Fibroblast of skin of scalp (primary cell): Measurements from ENCODE around the gene DRG2.

Source experiments
- DNase-seq: peaks from one replicate; pipeline ENCODE4 v3.0.0-alpha.2; 2013

DRG2 gene

DNA sequence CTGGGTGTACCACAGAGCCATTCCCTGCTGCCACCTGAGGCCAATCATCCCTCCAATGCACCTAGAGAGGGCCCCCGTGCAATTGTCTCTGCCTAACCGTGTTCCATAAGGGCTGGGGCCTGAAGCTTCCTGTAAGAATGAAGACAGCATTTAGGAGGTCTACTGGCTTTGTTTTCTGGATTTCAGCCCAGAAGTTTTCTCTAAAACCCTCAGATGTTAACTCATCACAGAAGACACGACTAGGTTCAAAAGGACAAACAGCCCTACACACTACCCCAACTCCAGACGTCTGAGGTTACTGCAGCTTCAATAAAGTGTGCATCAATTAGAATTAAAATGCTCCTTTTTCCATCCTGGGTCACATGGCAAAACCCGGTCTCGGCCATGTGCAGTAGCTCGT is 10.8 kb upstream of the DRG2 start:
- no peak for DNase-seq

DNA sequence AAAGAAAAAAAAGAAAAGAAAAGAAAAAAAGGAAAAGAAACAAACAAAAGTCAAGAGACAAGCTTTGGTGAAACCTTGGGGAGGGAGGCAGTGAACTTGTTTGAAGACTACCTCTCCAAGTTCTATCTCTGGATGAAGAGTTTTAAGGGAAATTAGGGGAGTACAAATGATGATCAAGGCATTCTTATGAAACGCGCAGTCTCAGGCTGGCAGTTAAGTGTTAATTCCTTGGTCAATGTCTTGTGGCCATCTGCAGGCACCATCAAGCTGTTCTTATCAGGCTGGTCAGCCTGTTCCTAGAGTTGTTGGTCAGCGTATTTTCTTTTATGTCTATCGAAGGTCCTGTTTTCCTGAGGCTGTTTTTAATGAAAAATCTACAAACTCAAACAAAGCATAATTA is 8.2 kb upstream of the DRG2 start:
- DNase-seq: no peak

DNA sequence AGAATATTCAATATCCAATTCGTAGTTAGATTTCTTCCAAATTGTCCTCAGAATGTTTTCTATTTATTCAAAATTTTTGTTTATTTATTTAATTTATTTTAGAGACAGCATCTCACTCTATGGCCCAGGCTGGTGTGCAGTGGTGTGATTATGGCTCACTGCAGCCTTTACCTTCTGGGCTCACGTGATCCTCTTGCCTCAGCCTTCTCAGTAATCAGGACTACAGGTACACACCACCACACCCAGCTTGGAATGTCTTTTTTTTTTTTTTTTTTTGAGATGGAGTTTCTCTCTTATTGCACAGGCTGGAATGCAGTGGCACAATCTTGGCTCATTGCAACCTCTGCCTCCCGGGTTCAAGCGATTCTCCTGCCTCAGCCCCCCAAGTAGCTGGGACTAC is 3.5 kb upstream of the DRG2 start:
- DNase-seq: no peak

DNA sequence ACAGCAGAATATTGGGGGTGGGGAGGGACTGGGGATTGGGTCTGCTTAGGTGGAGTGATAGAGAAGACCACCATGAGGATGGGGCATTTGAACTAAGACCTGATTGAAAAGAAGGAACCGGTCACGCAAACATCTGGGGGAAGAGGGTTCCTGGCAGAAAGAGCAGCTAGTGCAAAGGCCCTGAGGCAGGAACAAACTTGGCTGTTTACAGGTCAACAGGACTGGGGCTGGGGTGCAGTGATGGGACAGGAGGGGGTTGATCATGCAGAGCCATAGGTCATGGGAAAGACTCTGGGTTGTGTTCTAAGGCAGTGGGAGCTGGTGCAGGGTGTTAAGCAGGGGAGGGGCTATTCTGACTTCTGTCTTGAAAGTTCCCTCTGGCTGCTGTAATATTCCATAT is 1.9 kb downstream of the DRG2 start:
- no peak for DNase-seq

DNA sequence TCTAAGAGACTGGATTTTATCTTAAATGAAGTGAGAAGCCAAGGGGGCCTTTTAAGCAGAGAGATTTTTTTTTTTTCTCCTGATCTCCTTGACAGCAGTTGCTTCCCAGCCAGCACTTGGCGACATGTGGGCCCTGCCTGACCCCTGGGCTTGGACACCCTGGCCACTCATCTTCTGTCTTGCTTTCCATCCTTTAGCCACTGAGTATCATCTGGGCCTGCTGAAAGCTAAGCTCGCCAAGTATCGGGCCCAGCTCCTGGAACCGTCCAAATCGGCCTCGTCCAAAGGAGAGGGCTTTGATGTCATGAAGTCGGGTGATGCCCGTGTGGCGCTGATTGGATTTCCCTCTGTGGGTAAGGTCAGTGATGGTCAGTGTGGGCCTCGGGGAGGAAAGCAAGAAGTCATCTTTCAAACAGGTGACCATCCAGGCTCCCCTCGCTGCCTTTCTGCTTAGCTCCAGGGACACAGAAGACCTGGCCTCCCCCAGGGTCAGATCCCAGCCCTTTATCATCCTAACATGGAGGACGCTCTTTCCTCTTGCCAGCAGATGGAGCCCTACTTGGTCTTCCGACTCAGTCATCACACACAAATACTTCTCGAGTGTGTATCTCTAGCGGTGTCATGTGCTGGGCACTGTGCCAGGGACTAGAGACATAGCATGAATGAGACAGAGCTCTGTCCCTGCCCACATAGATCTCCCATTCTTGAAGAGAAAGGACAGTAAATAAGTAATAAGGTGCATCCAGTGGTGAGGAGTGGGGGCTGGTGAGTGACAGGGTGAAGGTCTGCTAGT is 6.1 kb downstream of the DRG2 start:
- peak; percentile 78 for DNase-seq

DNA sequence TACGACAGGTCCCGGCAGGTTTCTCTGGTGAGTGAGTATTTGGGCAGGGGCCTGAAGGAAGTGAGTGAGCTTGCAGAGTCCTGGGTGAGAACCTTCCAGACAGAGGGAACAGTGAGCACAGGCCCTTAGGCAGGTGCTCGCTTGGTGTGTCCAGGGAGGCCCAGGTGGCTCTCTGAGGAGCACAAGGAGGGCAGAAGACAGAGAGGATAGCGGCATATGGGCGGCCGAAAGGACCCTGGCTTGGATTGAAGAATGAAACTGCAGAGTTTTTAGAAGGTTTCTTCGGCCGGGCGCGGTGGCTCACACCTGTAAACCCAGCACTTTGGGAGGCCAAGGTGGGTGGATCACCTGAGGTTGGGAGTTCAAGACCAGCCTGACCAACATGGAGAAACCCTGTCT is 6.7 kb downstream of the DRG2 start:
- DNase-seq: no peak

DNA sequence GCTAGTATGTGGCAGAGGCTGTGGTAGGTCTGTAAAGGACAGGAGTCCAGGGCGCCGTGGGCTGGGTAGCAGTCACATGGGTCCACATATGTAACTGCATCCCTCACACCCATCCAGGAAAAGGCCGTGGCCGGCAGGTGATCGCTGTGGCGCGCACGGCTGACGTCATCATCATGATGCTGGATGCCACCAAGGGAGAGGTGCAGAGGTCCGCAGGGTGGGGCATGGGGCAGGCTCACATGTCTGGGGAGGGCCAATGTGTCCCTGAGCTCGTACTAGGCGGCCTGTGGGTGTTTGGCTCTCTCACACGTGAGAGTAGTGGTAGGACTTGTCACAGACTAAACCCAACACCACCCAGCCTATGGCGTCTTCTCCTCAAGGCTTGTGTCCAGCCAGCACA is 11.8 kb downstream of the DRG2 start:
- no peak for DNase-seq

DNA sequence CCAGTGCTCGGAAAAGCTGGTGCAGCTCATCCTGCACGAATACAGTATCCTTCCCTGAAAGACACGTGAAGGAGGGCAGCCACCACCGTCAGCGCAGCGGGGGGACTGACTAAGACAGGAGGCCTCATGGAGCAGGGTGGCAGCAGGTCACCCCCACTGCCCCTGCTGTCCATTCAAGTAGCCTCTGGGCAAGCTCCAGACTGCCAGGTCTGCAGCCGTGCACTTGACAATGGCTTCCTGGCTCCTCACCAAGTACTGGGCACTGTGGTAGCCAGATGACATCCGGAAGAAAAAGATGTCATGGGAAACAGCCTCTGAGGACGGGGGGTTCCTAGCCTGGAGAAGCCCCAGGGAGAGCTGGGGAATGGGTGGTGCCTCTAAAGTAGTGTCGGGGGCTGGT is 12.9 kb downstream of the DRG2 start:
- no peak for DNase-seq

DNA sequence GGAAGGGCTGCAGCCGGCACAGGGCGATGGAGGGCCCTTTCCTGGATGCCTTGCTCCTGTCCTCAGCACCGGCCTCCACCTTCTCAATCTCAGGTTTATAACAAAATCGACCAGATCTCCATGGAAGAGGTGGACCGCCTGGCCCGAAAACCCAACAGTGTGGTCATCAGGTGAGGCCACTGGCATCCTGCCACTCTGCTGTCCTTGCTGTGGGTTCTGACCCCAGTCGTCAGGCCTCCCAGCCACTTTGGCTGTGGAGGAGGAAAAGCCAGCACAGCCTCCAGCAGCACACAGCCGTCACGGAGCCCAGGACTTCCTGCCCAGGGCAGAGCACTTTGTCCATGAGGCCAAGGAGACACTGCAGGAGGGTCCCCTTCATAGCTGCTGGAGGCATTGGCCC is 14.1 kb downstream of the DRG2 start:
- DNase-seq: no peak

DNA sequence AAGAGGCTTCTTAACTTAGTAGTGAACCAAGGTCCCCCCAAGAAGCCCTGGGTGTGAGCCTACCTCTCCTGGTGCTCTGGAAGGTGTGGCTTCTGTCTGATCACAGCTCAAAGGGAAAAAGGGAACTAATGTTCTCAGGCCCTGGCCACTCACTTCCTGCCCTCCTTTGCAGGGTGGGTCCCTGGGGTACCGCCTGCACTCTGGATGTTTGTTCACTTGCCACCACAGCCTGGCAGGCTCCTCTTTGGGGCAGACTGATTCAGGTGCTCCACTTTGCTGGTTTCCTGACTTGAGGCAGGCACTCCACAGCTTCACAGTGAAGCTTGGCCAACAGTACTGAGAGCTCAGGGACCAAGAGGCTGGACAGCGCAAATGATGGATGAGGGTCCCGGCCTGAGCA is 14.9 kb downstream of the DRG2 start:
- no peak for DNase-seq

DNA sequence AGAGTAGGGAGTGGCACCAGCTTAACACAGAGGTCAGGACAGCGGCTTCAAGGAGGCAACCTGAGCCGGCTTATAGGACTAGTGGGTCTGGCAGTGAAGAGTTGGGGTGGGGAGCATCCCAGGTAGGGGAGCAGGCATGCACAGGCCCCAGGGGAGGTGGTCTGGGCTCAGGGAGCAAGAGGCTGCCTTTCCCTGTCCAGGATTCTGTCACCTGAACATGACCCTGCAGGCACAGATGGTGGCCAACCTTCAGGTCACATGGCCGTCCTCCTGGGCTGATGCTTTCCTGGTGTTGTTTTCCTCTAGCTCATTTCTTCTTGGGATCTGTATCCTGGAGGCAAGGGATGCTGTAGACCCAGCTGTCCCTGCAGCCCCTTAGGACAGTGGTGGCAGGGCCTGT is 17.3 kb downstream of the DRG2 start:
- DNase-seq: no peak

DNA sequence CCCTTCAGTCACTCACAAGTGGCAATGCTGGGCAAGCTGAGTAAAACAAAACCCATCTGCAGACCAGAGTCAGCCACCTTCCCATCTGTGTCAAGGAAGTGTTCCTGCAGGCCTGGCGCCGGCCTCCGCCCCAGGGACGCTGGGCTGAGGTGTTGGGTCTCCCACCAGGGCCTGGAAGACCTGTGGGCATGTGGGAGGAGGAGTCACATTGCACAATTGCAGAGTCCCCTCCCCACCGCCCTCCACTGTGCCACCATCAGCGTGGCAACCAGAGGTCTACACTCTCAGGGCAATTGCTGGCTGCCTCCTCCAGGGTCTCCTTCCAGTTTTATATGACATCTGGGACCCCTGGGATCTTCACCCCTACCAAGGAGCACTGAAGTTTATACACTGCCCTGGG is 17.8 kb downstream of the DRG2 start:
- DNase-seq: no peak

DNA sequence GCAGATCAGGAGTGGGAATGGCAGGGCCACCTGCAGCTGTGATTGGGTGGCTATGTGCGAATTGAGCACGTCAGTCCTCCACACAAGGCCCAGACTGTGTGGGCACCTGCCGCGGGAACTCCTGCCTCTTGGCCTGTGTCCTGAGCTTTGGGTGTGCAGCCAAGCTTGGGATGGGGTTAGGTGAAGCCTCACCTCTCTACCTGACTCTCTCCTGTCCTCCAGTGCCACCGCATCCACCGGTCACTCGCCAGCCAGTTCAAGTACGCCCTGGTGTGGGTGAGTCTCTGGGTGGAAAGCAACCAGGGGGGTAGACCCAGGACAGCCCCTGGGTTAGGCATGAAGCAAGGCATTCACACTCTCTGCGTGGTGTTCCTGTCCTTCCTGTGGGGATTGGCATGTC is 18.5 kb downstream of the DRG2 start:
- no peak for DNase-seq

DNA sequence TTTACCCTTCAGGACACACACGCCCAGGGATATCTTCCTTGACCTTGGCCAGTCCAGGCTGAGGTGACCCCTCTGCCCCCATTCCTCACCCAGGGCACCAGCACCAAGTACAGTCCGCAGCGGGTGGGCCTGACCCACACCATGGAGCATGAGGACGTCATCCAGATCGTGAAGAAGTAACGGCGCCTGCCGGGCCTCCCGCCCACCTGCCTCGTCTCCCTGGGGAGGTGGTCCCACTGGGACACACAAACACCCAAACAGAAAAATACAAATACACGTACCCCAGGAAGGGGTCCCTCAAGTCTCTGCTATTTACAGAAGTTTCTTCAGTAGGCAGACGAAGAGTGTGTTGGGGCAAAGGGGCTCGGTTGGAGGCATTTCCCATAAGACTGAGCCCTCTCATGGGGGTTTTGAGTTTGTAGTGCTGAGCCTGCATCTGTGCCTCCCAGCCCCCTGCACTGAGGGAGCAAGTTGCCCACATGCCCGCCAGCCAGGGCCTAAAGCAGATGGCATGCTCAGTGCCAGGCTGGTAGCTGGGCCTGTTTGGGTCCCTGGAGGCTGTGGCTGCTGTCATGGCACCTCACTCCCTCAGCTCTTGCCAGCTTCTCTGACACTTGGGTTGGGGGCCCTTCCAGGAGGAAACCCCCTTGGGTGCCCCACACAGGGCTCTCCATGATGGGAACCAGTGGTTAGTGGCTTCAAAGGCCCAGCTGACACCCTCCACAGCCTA is 19.5 kb downstream of the DRG2 start:
- DNase-seq: no peak

DNA sequence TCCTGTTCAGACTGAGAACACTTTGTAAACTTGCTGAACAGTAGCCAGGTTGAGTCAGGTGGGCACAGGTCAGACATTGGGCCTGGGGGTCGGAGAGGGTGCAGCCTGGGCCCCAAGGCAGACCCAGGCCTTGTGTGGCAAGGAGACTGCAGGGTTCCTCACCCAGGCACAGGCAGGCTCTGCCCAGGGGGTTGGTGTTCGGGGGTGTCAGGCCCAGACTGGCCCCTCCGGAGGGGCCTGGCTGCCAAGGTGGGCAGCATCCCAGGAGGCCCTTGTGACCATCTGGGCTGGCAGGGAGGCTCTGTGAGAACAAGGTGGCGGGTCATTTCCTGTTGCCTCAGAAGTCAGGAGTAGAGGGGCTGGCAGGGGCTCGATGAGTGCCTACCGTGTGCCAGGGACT is 20.2 kb downstream of the DRG2 start:
- DNase-seq: no peak

DNA sequence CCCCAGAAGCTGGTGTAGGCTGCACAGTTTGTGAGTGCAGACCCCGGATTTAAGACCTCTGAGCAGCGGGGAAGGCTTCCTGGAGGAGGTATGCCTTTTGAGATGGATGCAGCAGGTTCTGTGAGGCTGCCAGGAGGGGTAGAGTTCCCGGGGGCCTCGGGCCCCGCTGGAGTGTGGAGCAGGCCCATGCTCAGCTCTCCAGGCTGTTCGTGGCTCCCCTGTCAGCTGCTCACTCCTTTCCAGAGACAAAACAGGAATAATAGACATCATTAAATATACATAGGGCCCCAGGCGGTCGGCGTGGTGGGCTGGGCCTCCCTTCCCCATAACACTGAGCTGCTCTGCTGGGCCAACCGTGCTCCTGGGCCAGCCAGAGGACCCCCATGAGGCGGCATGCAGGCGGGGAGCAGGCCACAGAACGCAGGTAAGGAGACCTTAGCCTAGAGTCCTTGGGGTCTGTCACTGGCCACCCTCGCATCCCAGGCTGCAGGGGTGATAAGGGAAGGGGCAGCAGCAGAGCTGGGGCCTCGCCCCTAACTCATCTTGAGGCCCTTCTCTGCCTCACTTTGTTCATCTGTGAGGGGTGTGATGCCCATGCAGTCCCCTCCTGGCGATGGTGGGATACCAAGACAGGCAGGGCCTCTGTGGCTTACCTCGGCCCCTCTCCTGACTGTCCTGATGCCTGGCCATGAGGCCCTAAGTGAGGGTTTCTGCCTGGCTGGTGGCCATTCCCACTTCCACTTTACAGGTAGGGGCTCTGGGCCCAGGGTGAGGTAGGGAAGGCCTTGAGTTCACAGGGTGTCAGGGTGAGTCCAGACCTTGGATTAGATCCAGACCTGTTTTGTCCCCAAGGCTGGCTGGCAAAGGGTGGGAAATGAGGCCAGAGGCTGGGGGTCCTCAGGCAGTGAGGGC is 20.9 kb downstream of the DRG2 start, which contains the start of gene MYO15A:
MYO15A (plus strand) TSS at position 356 of the 912 bp plus-strand sequence. CDS start 10,045 bp downstream, outside the sequence.
- DNase-seq: no peak

DNA sequence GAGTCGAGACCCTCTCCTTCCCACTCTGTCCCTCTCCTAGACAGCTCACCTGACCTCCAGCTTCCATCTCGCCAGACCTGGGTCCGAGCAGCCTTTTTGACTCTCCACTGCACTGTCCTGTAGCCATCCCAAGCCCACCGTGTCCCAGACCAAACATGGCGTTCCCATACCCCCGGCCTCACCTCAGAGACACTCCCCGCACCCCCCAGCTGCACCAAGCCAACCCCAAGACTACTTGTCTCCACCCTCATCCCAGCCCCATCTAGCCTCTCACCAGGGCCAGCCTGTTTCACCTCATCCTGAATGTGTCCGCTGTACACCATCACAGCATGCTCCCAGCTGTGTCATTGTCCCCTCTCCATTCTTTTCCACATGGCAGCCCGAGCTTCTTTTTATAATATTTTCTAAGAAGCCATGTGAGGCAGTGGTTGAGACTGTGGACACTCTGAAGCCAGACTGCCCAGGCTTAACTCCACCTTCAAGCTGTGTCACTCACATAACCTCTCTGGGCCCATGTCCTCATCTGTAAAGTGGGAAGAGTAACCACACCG is 22.3 kb downstream of the DRG2 start:
- DNase-seq: no peak

DNA sequence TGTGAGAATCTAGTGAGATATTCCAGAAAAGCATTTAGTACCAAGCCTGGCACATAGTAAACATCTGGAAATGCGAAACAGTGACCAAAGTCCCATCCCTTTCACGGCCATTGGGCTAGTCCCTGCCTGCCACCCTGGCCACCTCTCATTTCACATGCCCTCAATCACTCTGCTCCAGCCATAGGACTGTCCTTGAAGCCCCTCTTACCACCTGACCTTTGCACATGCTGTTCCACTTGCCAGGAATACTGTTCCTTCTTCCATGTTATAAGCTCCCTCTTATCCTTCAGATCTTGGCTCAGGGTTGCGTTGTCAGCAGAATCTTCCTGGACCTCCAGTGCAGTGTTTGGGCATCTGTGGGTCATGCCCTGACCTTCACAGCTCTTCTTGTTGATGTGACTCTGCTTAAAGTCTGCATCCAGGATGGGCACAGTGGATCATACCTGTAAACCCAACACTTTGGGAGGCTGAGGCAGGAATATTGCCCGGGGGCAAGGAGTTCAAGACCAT is 22.9 kb downstream of the DRG2 start:
- DNase-seq: no peak

DNA sequence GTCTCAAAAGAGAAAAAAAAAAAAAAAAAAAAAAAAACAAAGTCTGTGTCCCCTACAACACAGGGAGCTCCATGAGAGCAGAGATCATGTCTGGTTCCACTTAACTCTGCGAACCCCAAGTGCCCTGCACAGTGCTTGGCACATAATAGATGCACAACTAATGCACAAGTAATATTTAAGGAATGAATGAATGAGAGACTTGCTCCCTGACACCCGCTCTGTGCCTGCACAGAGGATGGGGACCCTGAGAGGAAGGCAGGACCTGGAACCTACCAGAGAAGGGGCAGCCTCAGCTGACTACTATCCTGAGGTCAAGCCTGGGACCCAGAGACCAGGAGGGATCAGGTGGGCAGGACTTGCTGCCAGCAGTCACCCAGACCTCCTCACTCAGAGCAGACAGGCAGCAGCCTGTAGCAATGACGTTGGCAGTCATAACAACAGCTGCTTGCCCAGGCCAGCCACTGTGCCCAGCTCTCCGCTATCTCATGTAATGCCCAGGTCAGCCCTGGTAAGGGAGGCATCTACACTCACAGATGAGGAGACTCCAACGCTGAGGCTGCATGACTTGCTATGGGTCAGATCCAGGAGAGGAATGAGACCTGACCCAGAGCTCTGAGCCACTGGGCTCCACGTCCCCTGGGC is 23.7 kb downstream of the DRG2 start:
- DNase-seq: no peak

DNA sequence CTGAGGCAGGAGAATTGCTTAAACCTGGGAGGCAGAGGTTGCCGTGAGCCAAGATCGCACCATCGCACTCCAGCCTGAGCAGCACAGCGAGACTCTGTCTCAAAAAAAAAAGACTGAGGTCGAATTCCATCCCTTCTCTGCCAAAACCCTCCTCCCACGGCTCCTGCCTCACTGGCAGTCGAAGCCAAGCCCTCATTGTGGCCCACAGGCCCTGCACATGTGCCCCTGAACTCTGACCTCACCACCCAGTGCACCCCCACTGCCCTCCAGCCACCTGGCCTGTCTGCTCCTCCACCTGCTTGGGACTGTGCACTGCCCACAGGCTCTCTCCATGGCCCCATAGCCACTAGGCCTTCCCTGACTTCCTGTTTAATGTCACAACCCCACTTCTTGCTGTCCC is 27.8 kb downstream of the DRG2 start:
- no peak for DNase-seq

DNA sequence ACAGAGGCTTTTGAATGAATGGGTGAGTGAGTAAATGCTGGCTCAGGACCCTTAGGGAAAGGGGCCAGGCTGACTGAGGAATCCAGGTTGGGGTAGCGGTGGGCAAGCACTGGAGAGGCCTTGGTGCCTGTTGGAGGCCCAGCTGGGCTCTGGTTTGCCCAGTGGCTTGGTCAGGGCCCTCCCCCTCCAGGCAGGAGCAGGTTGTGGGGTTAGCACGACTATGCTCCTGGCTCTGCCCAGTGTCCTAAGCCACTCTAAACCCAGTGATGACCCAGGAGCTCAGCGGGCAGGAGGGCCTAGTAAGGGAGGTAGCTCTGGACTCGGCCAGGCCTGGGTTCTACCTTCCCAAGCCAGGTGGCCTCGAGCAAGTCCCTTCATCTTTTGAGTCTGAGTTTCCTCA is 28.3 kb downstream of the DRG2 start:
- no peak for DNase-seq

DNA sequence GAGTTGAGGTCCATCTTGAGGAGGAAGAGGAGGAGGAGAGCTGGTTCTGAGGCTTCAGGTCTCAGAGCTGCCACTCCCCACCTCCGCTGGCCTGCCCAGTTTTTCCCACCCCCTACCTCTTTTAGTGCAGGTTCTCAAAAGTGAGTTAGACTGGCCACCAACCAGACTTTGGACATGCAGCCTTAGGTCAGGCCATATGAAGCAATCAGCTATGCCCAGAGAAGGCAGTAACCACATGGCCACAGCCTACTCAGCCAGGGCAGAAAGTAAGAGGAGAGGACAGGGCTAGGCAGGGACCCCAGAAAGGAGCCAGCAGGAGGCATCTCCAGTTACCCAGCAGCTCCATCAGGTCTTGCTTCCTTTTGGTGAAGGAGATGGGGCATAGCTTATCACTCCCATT is 29.8 kb downstream of the DRG2 start:
- no peak for DNase-seq
